Glomerular endothelial cell (primary cell): ENCODE measurements around the gene ZHX3. TPM values are rescaled to one million over a fixed set of nuclear protein-coding genes. Genes with fewer than 3 reads are reported as not detected.

Experiments used
- total RNA-seq: library from RNA; depleted of rRNA; stranded (reverse); fragments of >200 nt; gene quantifications from 2 replicates; pipeline ENCODE4 v1.2.3, GENCODE V29; 2015

Gene ZHX3
- total RNA-seq, 1 donor from 2014 or later = 16.9 TPM

Other genes starting within 250 kb of the ZHX3 start
- 121 and 261 TPM in 2 replicates for gene PLCG1, start 180.2 kb downstream of the ZHX3 start, total RNA-seq
- gene LPIN3, start 23.1 kb upstream of the ZHX3 start, total RNA-seq = 4.1 and 4.6 TPM in 2 replicates
- 0.15 and 0.53 TPM in 2 replicates for gene EMILIN3, start 49.1 kb upstream of the ZHX3 start, total RNA-seq